ENCODE data around the gene CELA1. TPM values are rescaled to one million over a fixed set of nuclear protein-coding genes. Genes with fewer than 3 reads are reported as not detected.
A peak's percentile ranks its signal among the peaks of the same experiment; 100 is the strongest.

CELA1 gene
- polyA plus RNA-seq, 2 of the 4 experiments (the other 2 are of a cell fraction): not detected

GRCh38 chr12:51348116-51348515 lies 1.6 kb upstream of the CELA1 start (continued):
- TF ChIP-seq ELK1 (IDR thresholded peaks at IDR 0.05; ENCODE audit: low read depth, low read length): no peak
- no peak for TF ChIP-seq REST (IDR thresholded peaks at IDR 0.05)
- no peak for TF ChIP-seq ZSCAN20 (CRISPR knock-in tag; IDR thresholded peaks at IDR 0.05)
- TF ChIP-seq POLR2AphosphoS2 (conservative IDR thresholded peaks at IDR 0.05; ENCODE audit: low read length): no peak
- no peak for TF ChIP-seq ESRRA (IDR thresholded peaks at IDR 0.05; ENCODE audit: borderline replicate concordance, low read length)
- no peak for TF ChIP-seq FOSL2 (IDR thresholded peaks at IDR 0.05)
- no peak for TF ChIP-seq FOSL2 (CRISPR knock-in tag; IDR thresholded peaks at IDR 0.05)
- no peak for TF ChIP-seq NFE2L2 (conservative IDR thresholded peaks at IDR 0.05; ENCODE audit: low read length)

GRCh38 chr12:51345681-51346080 lies 798 bp downstream of the CELA1 start:
- no peak for DNase-seq (ENCODE audit: low read depth in 1 of 2, low spot score in 1 of 2)
- no peak for FAIRE-seq
- H3K4me3 ChIP-seq: no peak overlapping the region
- no peak for ATAC-seq
- no peaks in the 10 kb centered on the region for H3K9me3 ChIP-seq
- ChIA-PET CTCF (interaction anchor here (1.0 to 12.5 kb wide), 5 partner anchors 7 to 242 kb away, joined by 3 to 270 read pairs (median 110); partner anchors contain the start of gene SMAGP), POLR2A (no interaction called here)
- peak overlapping the region in 1 of 2 experiments; percentile 52; a peak in 2 of 6 replicates for H3K27ac ChIP-seq
- WGBS (ENCODE audit: missing lambda C conversion rate): 71% methylated on average over 7 of the region's 7 CpGs
- H3K4me2 ChIP-seq: no peak overlapping the region
- H3K4me1 ChIP-seq: peaks cover 10% of the 10 kb centered on the region
- TF ChIP-seq RFX5 (IDR thresholded peaks at IDR 0.05) (no peak), CTCF (IDR thresholded peaks at IDR 0.05) (no peak), POLR2A (IDR thresholded peaks at IDR 0.05; ENCODE audit: low read length) (no peak), HMGXB4 (CRISPR knock-in tag; IDR thresholded peaks at IDR 0.05; ENCODE audit: borderline replicate concordance) (no peak), EP300 (IDR thresholded peaks at IDR 0.05) (no peak), FOXS1 (CRISPR knock-in tag; IDR thresholded peaks at IDR 0.05) (no peak), MYC (IDR thresholded peaks at IDR 0.05; ENCODE audit: borderline replicate concordance, low read length) (no peak), POLR2AphosphoS2 (conservative IDR thresholded peaks at IDR 0.05; ENCODE audit: low read length) (no peak), NPAS2 (CRISPR knock-in tag; IDR thresholded peaks at IDR 0.05; ENCODE audit: borderline replicate concordance) (no peak), HEYL (CRISPR knock-in tag; IDR thresholded peaks at IDR 0.05) (no peak), RAD21 (conservative IDR thresholded peaks at IDR 0.05 in 1 of 2, IDR thresholded peaks at IDR 0.05 in 1 of 2) (no peak), NFE2L2 (conservative IDR thresholded peaks at IDR 0.05; ENCODE audit: low read length) (no peak), ELK1 (IDR thresholded peaks at IDR 0.05; ENCODE audit: low read depth, low read length) (no peak), JUNB (IDR thresholded peaks at IDR 0.05) (no peak), BCL3 (IDR thresholded peaks at IDR 0.05) (no peak), SREBF2 (IDR thresholded peaks at IDR 0.05) (no peak), ZFP36 (IDR thresholded peaks at IDR 0.05; ENCODE audit: borderline replicate concordance, partially characterized antibody) (no peak), HES2 (IDR thresholded peaks at IDR 0.05) (no peak)

Data from A549 (cell line).